NCI-H748 (cell line): ENCODE measurements around the gene RCOR3.
A peak's percentile ranks its signal among the peaks of the same experiment; 100 is the strongest.

Source experiments
- DNase-seq: peaks from one replicate; lab custom pipeline; 2025; ENCODE audit not compliant: unreplicated experiment; lab: John Stamatoyannopoulos, UW

The RCOR3 gene

DNA sequence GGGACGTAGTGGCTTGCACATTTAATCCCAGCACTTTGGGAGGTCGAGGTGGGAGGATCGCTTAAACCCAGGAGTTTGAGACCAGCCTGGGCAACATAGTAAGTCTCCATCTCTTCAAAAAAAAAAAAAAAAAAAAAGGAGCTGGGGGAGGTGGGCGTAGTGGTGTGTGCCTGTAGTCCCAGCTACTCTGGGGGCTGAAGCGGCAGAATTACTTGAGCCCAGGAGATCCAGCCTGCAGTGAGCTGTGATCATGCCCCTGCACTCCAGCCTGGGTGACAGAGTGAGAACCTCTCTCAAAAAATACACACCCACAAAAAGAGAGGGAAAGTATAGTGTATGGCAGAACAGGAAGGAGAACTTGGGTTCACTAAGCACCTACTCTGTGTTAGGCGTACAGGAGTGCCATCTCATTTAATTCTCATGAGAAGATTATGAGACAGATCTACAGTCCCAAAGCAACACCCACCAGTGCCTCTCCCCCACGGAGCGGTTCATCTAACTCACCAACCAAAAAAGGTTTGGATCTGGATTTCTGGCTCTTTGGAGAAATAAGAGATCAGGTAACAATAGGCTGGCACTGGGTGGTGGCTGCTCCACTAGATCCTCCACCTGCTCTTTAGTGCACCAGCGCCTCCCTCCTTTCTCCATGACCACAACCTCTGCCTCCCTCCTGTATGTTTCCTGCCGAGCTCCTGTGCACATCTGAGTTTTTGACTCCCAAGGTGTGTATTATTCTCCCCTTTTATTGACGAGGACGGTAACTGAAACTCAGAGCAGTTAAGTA lies 66.0 kb downstream of the RCOR3 start:
- DNase-seq = peak; percentile 10

DNA sequence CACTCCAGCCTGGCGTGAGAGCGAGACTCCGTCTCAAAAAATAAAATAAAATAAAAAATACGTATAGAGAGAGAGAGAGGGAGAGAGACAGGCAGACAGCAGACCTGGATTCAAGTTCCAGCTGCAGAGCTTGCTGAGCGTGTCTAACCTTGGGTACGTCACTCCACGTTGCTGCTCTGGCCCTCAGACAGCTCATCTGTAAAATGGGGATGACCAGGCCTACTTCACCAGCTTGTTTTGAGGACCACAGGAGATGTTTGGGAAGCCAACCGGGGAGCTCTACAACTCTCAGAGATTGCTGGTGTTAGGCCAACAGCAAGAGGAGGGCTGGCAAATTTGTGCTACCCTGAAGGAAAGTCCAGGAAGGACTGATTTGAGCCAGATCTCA lies 67.0 kb downstream of the RCOR3 start:
- no peak for DNase-seq

DNA sequence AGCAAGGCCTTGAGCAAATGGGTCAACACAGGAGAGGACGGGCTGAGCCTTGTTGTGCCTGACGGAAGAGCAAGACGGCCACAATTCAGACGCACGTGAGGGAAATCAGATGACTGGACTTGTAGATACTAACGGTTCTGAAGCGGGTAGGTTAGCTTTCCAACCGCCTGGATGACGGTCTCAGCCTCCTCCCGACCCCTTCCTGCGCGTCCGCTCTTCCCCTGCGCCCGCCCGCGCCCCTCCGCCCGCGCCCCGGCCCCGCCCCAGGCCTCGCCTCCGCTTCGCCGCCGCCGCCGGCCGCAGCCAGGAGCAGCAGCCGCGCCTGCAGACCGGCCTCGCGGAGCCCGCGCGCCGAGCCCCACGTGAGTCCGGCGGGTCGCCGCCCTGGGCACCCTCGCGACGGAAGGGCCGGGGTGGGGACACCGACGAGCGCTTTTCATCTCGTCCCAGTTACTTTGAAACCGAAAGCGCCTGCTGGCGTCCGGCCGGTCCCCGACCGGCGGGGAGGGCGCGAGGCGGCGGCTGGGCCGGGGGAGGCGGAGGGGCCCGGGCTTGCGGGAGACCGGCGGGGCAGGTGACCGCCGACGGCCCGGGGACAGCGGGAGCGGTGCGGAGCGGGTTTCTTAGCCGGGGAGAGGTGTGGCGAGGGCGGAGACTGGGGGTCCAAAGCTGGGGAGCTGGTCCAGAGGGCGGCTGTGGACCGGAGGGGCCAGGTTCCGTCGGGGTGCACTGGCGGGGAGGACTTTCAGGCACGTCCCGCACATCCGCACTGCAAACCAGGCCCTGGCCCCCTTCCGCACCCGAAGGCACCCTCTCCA lies 67.6 kb downstream of the RCOR3 start, which contains the start of gene TRAF5:
Gene TRAF5 (plus strand): TSS at position 306 of the 818 bp plus-strand sequence. CDS start 26,407 bp downstream, outside the sequence.
- DNase-seq = peak; percentile 56

DNA sequence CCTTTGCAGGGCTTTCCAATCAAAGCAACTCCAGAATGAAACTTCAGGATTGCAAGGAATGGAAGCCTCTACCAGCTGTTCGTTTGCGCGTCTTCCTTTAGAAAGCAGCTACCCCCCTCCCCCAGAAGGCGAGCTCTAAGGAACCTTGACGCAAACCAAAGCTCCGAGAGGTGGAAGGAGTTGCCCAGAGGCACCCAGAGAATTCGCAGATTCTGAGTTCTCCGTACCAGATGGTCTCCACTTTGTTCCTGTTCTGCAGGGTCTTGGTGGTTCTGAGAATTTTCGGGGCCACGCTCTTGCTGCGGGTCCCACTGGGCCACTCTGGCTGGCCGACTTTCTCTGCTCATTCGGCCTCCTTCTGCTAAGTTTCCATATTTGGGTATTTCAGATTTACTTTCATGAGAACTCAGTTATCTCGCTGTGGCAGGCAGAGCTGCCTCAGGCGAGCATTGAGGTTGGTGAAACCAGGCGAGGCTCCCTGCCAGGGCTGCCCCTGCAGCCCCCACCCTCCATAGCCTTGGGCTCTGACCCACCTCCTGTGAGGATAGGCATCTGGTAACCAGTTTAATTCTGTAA lies 68.3 kb downstream of the RCOR3 start:
- peak; percentile 6 for DNase-seq

DNA sequence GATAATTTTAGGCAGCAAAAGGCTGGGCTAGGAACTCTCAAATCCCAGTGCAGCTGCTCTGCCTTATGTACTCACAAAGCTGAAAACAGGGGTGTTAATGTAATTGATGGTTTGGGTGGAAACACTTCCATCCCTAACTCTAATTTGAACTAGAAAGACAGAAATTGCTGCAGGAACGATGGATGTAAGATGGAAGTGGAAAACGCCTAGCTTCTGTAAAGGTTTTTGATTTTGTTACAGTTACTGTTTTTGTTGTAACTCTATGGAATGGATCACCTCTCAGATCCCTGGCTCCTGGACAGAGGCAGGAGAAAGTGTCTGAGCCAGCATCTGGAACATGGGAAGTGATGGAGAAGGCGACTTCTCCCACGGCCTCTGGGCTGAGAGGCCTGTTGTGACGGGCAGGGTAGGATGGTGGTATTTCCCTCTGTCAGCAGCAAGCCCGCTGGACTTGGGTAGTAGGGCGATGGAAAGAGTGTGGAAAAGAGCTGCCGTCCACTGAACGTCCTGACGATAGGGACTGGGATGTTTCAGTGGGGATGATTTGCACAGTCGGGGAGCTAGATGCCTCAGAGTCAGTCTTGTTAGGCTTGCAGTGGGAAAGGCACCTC lies 69.0 kb downstream of the RCOR3 start:
- DNase-seq = no peak

DNA sequence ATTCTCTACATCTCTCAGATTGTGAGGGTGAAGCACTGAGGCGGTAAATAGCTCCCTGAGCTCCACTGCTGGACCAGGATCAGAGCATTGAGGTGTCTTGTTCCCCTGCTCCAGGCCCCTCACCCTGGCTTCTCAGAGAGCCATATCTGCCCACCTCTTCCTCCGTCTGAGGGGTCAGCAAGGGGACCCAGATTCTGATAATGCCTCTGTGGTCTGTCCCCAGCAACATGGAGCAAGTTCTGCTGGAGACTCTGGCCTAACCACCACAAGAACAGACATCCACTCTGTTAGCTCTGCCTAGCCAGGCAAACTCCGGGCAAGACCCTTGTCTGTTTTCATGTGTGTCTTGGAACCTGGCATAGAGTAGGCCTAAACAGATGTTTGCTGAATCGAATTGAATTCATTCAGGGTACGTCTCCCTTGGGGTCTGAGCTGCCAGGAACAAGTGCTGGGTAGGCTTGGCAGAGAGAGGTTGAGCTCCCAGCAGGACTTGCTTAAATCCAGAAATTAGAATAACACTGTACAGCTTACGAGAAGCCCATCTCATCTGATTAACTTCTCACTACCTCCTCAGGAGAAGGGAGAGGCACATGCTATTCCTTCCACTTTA lies 69.8 kb downstream of the RCOR3 start:
- no peak for DNase-seq

DNA sequence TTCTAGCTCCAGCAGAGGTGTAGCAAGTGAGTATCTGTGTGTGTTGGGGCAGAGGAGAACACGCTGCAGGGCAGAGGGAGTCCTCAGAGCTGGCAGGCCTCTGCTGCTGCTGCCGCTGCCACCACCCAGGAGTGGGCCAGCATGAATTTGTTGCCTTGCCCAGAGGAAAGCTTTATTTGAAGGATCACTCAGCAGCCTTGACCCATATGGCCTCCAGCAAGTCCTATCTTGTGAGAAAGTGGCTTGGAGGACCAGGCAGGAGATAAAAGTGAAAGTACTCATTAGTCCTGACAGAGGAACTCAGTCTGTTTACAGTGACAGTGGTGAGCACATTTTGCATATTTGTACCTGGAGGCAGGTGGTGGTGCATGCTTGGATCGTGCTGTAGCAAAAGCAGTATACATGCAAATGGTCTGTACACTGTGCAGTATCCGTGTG lies 70.6 kb downstream of the RCOR3 start:
- no peak for DNase-seq

DNA sequence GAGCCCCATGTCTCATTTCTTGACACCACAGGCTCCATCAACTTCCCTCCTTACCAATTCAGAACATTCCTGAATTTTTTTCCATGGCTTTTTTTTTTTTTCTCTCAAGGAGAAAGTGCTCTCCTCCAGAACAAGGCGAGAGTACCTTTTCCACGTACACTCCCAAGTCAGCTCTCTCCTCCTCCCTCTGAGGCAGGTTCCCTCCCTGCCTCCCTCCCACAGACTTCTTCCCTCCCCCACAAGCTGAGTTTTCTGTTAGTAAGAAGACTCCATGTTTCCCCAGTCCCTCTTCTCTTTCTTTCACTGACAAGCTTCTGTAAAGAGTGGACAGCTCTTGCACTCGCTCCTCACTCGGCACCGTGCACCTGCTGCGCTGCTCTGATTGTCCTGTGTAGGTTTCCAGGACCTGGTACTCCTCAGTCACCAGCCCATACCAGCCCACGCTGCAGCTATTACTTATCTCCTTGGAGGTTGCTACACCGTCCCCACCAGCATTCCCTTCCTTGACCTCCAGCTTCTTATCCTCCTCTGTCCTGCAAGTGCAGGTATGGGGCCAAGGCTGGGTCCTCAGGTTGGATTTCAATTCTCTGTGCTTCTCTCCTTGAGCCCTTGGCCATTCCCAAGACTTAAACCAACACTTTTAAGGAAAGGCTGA lies 71.2 kb downstream of the RCOR3 start:
- no peak for DNase-seq

DNA sequence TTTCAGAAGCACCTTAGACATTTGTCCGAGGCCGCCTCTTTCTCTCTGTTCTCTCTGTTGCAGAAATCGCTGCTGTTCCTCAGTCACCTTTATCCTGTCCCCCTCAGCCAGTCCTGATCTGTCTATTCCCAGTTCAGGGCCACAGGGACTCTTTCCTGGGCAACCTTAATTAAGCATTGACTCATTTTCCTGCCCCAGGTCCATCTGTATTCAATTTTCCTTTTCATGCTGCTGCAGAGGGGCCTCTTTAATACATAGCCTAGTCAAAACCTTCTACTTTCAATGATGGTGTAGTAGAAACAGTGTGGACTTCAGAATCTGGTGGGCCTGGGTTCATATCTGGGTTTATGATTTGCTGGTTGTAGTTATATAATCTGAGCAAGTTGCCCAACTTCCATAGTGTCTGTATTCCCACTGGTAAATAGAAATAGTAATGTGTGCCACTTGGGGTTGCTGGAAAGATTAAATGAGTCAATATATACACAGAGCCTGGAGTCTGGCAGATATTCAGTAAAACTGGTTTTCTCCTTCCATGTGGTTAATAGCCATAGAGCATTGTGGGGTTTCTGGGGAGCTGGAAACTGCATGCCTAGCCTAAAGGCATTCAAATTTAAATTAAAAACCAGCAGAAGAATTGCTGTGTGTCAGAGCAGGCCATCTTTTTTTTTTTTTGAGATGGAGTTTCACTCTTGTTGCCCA lies 72.0 kb downstream of the RCOR3 start:
- DNase-seq = no peak

DNA sequence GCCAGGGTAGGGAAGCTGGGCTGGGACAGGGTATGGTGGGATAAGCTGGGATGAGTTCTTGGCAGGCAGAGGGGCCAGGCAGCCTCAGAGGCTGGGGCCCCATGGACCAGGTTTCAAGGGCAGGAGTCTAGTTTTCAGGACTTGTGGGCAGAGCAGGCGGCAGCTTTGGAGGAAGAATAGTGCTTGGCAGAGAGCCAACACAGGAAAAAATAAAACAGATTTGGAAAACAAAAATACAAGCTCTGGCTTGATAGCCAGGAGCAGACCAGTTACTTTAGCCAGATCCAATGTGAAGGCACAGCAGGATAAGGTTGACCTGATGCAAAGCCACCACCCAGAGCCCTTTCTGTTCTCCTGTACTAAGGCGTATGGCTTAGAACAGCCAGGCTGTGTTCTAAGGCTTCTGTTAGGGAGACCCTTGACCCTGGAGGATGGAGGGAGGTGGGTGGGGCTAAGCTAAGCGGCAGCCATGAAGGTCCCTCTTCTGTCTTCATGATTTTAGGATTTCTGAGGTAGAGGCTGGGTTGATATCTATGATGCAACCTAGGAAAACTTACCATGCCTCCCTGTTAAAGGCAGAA lies 73.0 kb downstream of the RCOR3 start:
- DNase-seq = no peak

DNA sequence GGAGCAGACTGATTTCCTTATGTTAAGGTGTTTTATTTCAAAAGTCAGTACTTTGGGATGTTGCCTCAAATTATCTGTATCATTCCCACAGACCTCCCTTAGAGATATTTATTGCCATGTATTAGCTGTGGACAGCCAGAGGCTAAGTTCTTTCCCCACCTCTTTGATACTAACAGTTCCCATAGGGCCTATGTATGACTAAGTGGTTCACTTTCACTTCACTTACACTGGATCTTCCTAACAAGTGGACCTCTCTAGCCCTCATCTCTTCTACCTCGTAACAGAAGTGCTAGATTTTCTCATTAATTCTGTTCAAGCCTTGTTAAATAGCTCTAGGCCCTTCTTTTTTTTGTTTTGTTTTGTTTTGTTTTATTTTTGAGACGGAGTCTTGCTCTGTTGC lies 73.7 kb downstream of the RCOR3 start:
- DNase-seq = no peak

DNA sequence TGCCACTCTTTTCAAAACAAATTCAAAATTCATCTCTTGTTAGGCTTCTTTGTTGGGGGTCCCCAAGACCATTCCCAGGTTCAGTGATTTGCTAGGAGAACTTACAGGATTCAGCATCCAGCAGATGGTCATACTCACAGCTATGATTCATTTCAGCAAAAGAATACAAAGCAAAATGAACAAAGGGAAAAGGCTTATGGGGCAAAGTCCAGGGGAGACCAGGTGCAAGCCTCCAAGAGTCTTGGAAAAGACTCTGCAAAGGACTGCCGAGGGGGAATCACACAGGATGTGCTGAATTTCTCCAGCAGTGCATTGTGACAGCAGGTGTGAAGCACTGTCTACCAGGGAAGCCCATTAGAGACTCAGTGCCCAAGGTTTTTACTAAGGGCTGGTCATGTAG lies 74.7 kb downstream of the RCOR3 start:
- no peak for DNase-seq

DNA sequence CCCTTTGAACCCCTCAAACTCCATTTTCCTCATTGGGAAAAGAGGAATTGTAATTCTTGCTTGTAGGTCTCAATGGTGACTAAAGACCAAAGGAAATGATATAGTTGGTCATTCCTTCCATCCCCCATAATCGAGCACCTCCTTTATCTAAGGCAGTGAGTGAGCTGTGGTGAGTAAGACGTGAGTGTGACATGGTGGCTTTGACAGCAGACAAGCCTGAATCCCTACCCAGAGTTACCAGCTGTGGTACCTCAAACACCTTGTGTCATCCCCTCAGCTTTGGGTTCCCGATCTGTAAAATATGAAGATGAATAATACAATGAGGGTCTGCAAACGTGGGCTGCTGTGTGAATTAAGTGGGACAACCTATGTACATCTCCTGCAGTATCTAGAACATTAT lies 75.8 kb downstream of the RCOR3 start:
- DNase-seq = no peak

DNA sequence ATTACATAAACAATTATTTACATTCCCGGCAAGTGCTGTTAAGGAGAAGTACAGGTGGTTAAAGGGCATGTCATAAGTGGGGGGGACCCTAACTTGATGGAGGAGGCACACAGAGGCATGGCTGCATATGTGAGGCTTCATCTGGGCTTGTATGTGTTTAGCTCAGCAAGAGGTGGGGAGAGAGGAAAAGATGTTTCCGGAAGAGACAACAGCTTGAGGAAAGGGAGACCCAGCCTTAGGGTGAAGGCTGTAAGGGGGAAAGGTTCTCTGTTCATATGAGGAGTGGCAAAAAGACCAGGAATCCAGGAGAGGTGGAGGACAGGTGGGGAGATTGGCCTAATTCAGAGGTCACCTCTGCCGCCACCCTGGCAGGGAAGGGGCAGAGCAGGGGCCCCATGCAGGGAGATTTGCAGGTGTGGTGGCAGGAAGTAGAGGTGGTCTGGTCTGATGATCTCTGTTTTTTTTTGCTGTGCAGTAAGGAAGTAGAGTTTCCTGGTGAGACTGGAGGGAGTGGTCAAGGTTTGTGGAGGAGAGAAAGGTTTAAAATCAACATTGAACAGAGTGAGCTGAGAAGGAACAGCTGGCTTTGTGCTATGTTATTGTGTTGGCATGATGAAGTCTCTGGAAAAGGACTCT lies 76.5 kb downstream of the RCOR3 start:
- DNase-seq = no peak

DNA sequence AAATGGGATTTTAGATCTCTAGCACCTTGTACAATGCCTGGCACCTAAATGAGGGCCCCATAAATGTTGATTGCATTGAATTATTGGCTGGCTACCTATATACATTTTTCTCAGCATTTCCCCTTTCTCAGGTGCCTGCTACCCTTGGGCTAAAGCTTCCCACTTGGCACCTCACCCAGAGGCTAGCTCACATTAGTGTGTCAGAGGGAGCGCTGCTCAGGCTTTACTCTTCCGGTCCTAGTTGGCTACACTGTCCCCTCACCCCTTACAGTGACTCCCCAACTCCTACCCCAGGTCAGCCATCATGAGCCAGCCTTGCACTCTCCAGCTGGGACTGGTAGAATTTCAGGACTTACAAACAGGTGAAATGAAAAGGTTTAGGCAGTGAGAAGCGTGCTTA lies 77.0 kb downstream of the RCOR3 start:
- DNase-seq = no peak

DNA sequence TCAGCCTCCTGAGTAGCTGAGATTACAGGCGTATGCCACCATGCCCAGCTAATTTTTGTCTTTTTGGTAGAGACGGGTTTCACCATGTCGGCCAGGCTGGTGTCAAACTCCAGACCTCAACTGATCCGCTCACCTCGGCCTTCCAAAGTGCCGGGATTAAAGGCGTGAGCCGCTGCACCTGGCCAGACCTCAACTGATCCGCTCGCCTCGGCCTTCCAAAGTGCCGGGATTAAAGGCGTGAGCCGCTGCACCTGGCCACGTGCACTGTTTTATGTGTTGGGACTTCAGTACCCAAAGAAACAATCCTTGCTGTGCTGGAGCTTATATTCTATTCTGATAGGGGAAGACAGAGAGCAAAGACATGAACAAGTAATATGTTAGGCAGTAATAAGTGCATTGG lies 77.6 kb downstream of the RCOR3 start:
- no peak for DNase-seq

DNA sequence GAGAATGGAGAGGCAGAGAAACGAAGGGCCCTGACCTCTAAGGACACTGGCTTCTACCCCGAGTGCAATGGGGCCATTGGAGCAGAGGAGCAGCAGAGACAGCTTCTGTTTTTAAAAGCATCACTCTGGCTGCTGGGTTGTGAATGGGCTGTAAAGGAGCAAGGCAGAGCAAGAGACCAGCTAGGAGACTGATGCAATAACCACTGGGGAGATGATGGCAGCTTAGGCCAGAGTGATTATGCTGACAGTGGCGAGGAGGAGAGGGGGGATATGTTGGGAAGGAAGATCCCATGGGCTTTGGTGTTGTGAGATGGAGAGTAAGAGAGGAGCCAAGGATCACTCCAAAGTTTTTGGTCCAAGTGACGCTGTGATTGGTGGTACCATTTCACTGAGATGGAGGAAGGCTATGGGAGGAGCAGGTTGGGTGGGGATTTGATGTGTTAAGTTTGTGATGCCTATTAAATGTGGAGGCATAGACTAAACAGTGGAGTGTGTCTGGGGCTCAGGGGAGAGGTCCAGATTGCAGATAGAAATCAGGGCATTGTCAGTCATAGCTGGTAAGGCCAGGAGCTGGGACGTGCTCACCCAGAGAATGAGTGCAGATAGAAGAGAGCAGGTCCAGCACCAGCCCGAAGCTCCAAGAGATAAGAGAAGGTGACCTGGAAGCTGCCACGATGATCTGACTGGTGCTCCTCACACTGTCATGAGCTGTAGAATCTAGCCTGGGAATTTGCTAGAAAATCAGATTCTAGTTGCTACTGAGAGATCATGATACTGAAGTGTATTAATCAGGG lies 78.5 kb downstream of the RCOR3 start:
- no peak for DNase-seq

DNA sequence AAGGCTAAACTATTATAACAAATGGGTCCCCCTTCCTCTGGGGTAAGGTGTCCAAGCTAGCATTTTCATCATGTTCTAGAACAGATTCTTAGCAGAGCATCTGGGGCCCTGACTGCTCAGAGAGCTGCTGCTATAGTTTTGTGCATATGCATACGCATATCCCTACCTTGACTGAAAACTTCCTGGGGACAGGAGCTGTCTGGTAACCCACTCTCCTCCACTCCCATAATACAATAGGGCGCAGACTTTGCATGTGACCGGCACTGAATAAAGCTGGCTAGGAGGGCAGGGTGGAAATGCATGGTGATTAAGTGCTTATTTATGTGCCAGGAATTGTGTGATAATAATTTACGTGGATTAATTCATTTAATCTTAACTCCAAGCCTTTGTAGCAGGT lies 79.1 kb downstream of the RCOR3 start:
- DNase-seq = no peak
